Measurements from ENCODE around the gene HDAC6.
"Not testable (repeated sequence)": the region's sequence is repeated elsewhere in the genome, so short reads cannot be mapped to it uniquely, and the experiment has no call there.

Gene HDAC6

DNA sequence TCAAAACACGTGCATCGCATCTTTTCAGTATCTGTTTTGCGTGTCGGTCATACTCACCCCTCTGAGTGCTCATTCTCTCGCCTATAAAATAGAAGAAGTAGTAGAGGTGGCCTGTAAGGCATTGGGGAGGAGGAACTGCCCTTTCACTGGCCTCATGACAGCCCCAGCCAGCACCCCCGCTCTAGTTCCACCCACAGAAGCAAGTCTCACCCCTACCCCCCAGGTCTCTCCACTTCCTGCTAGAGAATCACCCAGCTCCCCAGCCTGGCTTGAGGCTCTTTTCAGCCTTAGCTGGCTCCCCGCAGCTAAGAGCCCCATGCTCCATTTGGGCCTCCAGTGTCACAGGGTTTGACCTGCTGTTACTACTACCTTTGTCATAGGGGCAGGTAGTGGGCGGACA, 11.8 kb downstream of the HDAC6 start:
- Histone ChIP-seq H3K4me3 (no peak overlapping the region), H3K27me3 (peaks cover 0 to 63% (median 40%) of the 10 kb centered on the region in 11 experiments; a peak in 18 of 22 replicates), H4K20me1 (peaks cover 0 to 7% (median 0%) of the 10 kb centered on the region in 11 experiments; a peak in 4 of 22 replicates), H3K9me3 (replicated peaks in 1 of 11) (no peaks in the 10 kb centered on the region), H3K4me2 (no peak overlapping the region), H3K27ac (no peak overlapping the region), H3K9ac (no peak overlapping the region), H3K36me3 (peaks cover 3 to 34% (median 17%) of the 10 kb centered on the region in 11 experiments; a peak in 9 of 22 replicates), H3K4me1 (peaks cover 0 to 5% (median 0%) of the 10 kb centered on the region in 10 experiments; a peak in 1 of 20 replicates)
- TF ChIP-seq Cebpa-rat (IDR thresholded peaks at IDR 0.05), result no peak

DNA sequence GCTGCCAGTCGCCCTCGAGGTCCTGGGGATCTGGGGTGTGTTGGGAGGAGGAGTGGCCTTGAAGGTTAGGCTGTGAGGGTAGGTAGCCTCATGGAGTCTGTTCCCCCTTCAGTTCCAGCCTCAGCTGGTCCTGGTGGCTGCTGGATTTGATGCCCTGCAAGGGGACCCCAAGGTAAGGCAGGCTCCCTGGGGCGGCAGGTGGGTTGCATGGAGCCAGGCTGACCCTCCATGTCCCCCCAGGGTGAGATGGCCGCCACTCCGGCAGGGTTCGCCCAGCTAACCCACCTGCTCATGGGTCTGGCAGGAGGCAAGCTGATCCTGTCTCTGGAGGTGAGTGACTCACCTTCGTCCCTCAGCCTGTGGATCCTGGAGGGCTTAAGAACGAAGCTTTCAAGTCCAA, 12.9 kb downstream of the HDAC6 start:
- peaks cover 0 to 5% (median 0%) of the 10 kb centered on the region in 10 experiments; a peak in 1 of 20 replicates for H3K4me1 ChIP-seq
- no peak overlapping the region for H3K9ac ChIP-seq
- peaks cover 0 to 64% (median 37%) of the 10 kb centered on the region in 11 experiments; a peak in 17 of 22 replicates for H3K27me3 ChIP-seq
- H3K4me2 ChIP-seq, result no peak overlapping the region
- no peak overlapping the region for H3K27ac ChIP-seq
- peaks cover 3 to 36% (median 17%) of the 10 kb centered on the region in 11 experiments; a peak in 9 of 22 replicates for H3K36me3 ChIP-seq
- H3K9me3 ChIP-seq (replicated peaks in 1 of 11), result no peaks in the 10 kb centered on the region
- TF ChIP-seq Cebpa-rat (IDR thresholded peaks at IDR 0.05), result no peak
- peaks cover 0 to 7% (median 0%) of the 10 kb centered on the region in 11 experiments; a peak in 5 of 22 replicates for H4K20me1 ChIP-seq
- no peak overlapping the region for H3K4me3 ChIP-seq

DNA sequence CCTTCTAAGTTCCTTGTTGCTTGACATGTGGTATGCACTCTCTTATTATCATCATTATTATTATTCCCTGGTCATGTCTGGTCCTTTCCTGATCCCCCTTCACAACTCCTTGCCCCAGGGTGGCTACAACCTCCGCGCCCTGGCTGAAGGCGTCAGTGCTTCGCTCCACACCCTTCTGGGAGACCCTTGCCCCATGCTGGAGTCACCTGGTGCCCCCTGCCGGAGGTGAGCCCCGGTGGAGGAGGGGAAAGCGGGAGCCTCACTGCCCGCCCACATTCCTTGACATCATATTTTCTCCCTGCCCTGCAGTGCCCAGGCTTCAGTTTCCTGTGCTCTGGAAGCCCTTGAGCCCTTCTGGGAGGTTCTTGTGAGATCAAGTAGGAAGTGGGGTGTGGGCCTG, 13.4 kb downstream of the HDAC6 start:
- Histone ChIP-seq H3K4me1 (peaks cover 0 to 5% (median 0%) of the 10 kb centered on the region in 10 experiments; a peak in 1 of 20 replicates), H4K20me1 (peaks cover 0 to 7% (median 0%) of the 10 kb centered on the region in 11 experiments; a peak in 5 of 22 replicates), H3K27me3 (peaks cover 0 to 64% (median 38%) of the 10 kb centered on the region in 11 experiments; a peak in 18 of 22 replicates), H3K4me2 (no peak overlapping the region), H3K4me3 (no peak overlapping the region), H3K36me3 (peaks cover 3 to 42% (median 17%) of the 10 kb centered on the region in 11 experiments; a peak in 10 of 22 replicates), H3K9me3 (replicated peaks in 1 of 11) (no peaks in the 10 kb centered on the region), H3K27ac (no peak overlapping the region), H3K9ac (no peak overlapping the region)
- no peak for TF ChIP-seq Cebpa-rat (IDR thresholded peaks at IDR 0.05)

DNA sequence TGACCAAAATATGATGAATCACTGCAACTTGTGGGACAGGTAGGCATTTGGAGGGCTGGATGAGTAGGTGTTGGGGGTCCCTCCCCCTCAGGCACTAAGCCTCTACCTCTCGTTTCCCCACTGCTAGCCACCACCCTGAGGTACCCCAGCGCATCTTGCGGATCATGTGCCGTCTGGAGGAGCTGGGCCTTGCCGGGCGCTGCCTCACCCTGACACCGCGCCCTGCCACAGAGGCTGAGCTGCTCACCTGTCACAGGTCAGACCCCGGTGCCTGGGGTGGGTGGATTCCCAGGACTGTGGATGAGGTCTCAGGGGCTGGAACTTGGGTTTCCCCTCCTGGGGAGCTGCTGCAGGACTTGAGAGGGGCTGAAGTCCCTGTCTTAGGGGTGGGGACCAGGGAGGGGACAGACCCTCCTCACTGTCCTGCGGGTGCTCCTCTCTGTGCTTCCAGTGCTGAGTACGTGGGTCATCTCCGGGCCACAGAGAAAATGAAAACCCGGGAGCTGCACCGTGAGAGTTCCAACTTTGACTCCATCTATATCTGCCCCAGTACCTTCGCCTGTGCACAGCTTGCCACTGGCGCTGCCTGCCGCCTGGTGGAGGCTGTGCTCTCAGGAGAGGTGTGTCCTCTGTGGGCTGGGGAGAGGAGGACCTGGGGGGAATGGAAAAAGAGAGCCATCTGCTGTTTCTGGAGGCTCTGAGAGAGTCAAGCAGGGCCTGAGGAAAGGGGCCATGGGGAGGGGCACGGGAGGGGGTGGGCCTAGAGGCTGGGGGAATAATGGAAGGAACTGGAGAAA, 14.3 kb downstream of the HDAC6 start:
- Histone ChIP-seq H3K9ac (no peak overlapping the region), H3K4me2 (no peak overlapping the region), H4K20me1 (peaks cover 0 to 7% (median 0%) of the 10 kb centered on the region in 11 experiments; a peak in 5 of 22 replicates), H3K4me1 (peaks cover 0 to 5% (median 0%) of the 10 kb centered on the region in 10 experiments; a peak in 1 of 20 replicates), H3K27me3 (peaks cover 7 to 68% (median 44%) of the 10 kb centered on the region in 11 experiments; a peak in 19 of 22 replicates), H3K4me3 (no peak overlapping the region), H3K9me3 (replicated peaks in 1 of 11) (no peaks in the 10 kb centered on the region), H3K27ac (no peak overlapping the region), H3K36me3 (peaks cover 3 to 42% (median 17%) of the 10 kb centered on the region in 11 experiments; a peak in 11 of 22 replicates)
- no peak for TF ChIP-seq Cebpa-rat (IDR thresholded peaks at IDR 0.05)

DNA sequence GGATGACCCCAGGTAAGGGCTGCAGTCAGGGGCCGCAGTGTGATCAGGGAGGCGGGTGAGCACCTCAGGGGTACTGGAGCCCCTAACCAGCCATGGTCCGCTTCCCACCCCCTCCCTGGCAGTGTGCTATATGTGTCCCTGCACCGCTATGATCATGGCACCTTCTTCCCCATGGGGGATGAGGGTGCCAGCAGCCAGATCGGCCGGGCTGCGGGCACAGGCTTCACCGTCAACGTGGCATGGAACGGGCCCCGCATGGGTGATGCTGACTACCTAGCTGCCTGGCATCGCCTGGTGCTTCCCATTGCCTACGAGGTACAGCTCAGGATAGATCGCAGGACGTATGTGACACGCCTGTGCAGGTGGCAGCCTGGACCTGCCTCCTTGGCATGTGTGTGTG, 16.2 kb downstream of the HDAC6 start:
- Histone ChIP-seq H3K4me3 (no peak overlapping the region), H4K20me1 (peaks cover 0 to 7% (median 0%) of the 10 kb centered on the region in 11 experiments; a peak in 4 of 22 replicates), H3K27ac (no peak overlapping the region), H3K36me3 (peaks cover 3 to 52% (median 21%) of the 10 kb centered on the region in 11 experiments; a peak in 13 of 22 replicates), H3K4me2 (no peak overlapping the region), H3K4me1 (peaks cover 0 to 5% (median 0%) of the 10 kb centered on the region in 10 experiments; a peak in 1 of 20 replicates), H3K9ac (no peak overlapping the region), H3K27me3 (peaks cover 14 to 69% (median 50%) of the 10 kb centered on the region in 11 experiments), H3K9me3 (replicated peaks in 1 of 11) (no peaks in the 10 kb centered on the region)
- no peak for TF ChIP-seq Cebpa-rat (IDR thresholded peaks at IDR 0.05)

DNA sequence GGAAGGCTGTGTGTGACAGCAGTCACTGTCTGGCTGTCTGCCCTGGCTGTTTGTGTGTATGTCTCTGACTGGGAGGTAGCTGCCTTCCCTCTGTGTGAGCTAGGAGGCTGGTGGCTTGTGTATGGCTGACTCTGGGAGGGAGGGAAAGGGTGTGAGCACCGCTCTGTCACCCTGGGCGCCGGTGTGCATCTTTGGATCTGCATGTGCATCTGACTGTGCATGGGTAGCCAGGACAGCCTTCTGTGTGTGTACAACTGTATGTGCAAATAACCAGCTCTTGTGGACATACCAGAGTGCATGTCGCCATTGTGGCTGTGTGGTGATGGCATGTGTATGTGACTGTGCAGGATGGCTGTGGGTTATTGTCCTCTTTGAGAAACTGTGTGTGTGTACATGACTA, 17.0 kb downstream of the HDAC6 start:
- TF ChIP-seq Cebpa-rat (IDR thresholded peaks at IDR 0.05), result no peak
- Histone ChIP-seq H3K36me3 (peaks cover 3 to 55% (median 25%) of the 10 kb centered on the region in 11 experiments; a peak in 16 of 22 replicates), H3K27ac (no peak overlapping the region), H3K27me3 (peaks cover 14 to 70% (median 44%) of the 10 kb centered on the region in 11 experiments), H3K4me2 (no peak overlapping the region), H3K9me3 (replicated peaks in 1 of 11) (no peaks in the 10 kb centered on the region; a peak in 1 of 22 replicates), H4K20me1 (peaks cover 0 to 7% (median 0%) of the 10 kb centered on the region in 11 experiments; a peak in 4 of 22 replicates), H3K4me3 (no peak overlapping the region), H3K9ac (no peak overlapping the region), H3K4me1 (peaks cover 0 to under 1% (median 0%) of the 10 kb centered on the region in 10 experiments; a peak in 1 of 20 replicates)

DNA sequence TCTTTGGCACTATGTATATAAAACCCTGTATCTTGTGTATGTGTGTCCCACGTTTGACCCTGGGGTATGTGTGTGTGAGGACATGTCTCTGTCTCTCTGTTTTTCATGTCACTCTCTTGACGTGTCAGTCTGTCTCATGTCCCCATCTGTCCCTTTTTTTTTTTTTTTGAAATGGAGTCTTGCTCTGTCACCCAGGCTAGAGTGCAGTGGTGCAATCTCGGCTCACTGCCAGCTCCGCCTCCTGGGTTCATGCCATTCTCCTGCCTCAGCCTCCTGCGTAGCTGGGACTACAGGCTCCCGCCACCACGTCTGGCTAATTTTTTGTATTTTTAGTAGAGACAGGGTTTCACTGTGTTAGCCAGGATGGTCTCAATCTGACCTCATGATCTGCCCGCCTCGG, 17.5 kb downstream of the HDAC6 start:
- H4K20me1 ChIP-seq; H3K4me1 ChIP-seq; H3K4me2 ChIP-seq; H3K4me3 ChIP-seq; H3K27ac ChIP-seq; H3K9me3 ChIP-seq (replicated peaks in 1 of 11); H3K9ac ChIP-seq: not testable (repeated sequence)
- peaks cover 14 to 66% (median 39%) of the 10 kb centered on the region in 11 experiments for H3K27me3 ChIP-seq
- H3K36me3 ChIP-seq, result peaks cover 3 to 57% (median 29%) of the 10 kb centered on the region in 11 experiments; a peak in 16 of 22 replicates

DNA sequence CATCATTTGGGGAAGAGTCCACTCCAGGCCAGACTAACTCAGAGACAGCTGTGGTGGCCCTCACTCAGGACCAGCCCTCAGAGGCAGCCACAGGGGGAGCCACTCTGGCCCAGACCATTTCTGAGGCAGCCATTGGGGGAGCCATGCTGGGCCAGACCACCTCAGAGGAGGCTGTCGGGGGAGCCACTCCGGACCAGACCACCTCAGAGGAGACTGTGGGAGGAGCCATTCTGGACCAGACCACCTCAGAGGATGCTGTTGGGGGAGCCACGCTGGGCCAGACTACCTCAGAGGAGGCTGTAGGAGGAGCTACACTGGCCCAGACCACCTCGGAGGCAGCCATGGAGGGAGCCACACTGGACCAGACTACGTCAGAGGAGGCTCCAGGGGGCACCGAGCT, 21.2 kb downstream of the HDAC6 start:
- Histone ChIP-seq H3K36me3 (peaks cover 0 to 47% (median 24%) of the 10 kb centered on the region in 11 experiments; a peak in 13 of 22 replicates), H3K9me3 (replicated peaks in 1 of 11) (peaks cover 25 to 36% (median 31%) of the 10 kb centered on the region in 11 experiments; a peak in 21 of 22 replicates), H4K20me1 (peaks cover 0 to 4% (median 0%) of the 10 kb centered on the region in 11 experiments; a peak in 3 of 22 replicates), H3K4me1 (no peaks in the 10 kb centered on the region), H3K27me3 (peaks cover 14 to 59% (median 39%) of the 10 kb centered on the region in 11 experiments), H3K4me2 (no peak overlapping the region), H3K4me3 (no peak overlapping the region), H3K27ac (no peak overlapping the region), H3K9ac (no peak overlapping the region)
- no peak for TF ChIP-seq Cebpa-rat (IDR thresholded peaks at IDR 0.05)

DNA sequence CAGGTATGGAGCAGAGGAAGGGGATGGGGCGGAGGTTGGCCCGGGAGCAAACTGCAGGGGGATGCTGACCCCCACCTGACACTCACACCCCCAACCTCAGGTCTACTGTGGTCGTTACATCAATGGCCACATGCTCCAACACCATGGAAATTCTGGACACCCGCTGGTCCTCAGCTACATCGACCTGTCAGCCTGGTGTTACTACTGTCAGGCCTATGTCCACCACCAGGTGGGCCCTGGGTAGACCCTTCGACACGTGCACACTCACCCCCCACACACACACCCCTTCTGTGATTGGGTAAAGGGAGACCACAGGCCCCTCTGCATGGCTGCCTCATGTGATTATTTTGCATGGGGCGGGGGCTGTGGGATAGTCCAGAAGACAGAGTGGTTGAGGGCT, 22.2 kb downstream of the HDAC6 start:
- TF ChIP-seq Cebpa-rat (IDR thresholded peaks at IDR 0.05), result no peak
- H3K27ac ChIP-seq, result no peak overlapping the region
- H3K9me3 ChIP-seq (replicated peaks in 1 of 11), result peaks cover 25 to 38% (median 31%) of the 10 kb centered on the region in 11 experiments; a peak in 21 of 22 replicates
- H3K4me3 ChIP-seq, result no peak overlapping the region
- H4K20me1 ChIP-seq, result no peaks in the 10 kb centered on the region; a peak in 2 of 22 replicates
- H3K9ac ChIP-seq, result no peak overlapping the region
- no peaks in the 10 kb centered on the region for H3K4me1 ChIP-seq
- H3K27me3 ChIP-seq, result peaks cover 14 to 53% (median 34%) of the 10 kb centered on the region in 11 experiments
- peaks cover 0 to 43% (median 20%) of the 10 kb centered on the region in 11 experiments; a peak in 13 of 22 replicates for H3K36me3 ChIP-seq
- H3K4me2 ChIP-seq, result no peak overlapping the region

Data from BLaER1 treated with 17β-estradiol and CSF1 and Interleukin-3, amounts not matched to agents 10 nM and 100 nM (cell line).